Measurements from ENCODE around the gene ACAP1.

Gene ACAP1

GRCh38 chr17:7309628-7310027 lies 26.7 kb upstream of the ACAP1 start:
- DNase-seq (ENCODE audit: low read depth in 2 of 2) = no peak

- DNase-seq (ENCODE audit: low read depth in 2 of 2) = no peak
Observed at GRCh38 chr17:7311110-7311705, 25.1 kb upstream of the ACAP1 start.

GRCh38 chr17:7312432-7313087 lies 23.8 kb upstream of the ACAP1 start:
- DNase-seq (ENCODE audit: low read depth in 2 of 2) = no peak

- DNase-seq (ENCODE audit: low read depth in 2 of 2) = no peak
Observed at GRCh38 chr17:7313088-7313889, 23.0 kb upstream of the ACAP1 start.

- no peak for DNase-seq (ENCODE audit: low read depth in 2 of 2)
Observed at GRCh38 chr17:7313890-7314718, 22.2 kb upstream of the ACAP1 start.

GRCh38 chr17:7314719-7315569 lies 21.4 kb upstream of the ACAP1 start, which contains the start of gene GPS2:
Gene GPS2, minus strand, starts transcription at chr17:7315360. Its CDS starts 308 bp downstream, at chr17:7315052.
- DNase-seq (ENCODE audit: low read depth in 2 of 2) = peak; percentile 46 to 48

- no peak for DNase-seq (ENCODE audit: low read depth in 2 of 2)
Observed at GRCh38 chr17:7315570-7316235, 20.6 kb upstream of the ACAP1 start.

GRCh38 chr17:7317161-7317803 lies 19.0 kb upstream of the ACAP1 start:
- no peak for DNase-seq (ENCODE audit: low read depth in 2 of 2)

- DNase-seq (ENCODE audit: low read depth in 2 of 2) = no peak
Observed at GRCh38 chr17:7318121-7318860, 18.0 kb upstream of the ACAP1 start.

- no peak for DNase-seq (ENCODE audit: low read depth in 2 of 2)
Observed at GRCh38 chr17:7321466-7321865, 14.9 kb upstream of the ACAP1 start.

GRCh38 chr17:7322520-7323194 lies 13.7 kb upstream of the ACAP1 start:
- no peak for DNase-seq (ENCODE audit: low read depth in 2 of 2)

GRCh38 chr17:7323731-7324437 lies 12.4 kb upstream of the ACAP1 start:
- DNase-seq (ENCODE audit: low read depth in 2 of 2) = no peak

GRCh38 chr17:7324438-7324779 lies 11.9 kb upstream of the ACAP1 start:
- no peak for DNase-seq (ENCODE audit: low read depth in 2 of 2)

GRCh38 chr17:7325031-7325528 lies 11.2 kb upstream of the ACAP1 start:
- no peak for DNase-seq (ENCODE audit: low read depth in 2 of 2)

- DNase-seq (ENCODE audit: low read depth in 2 of 2) = no peak
Observed at GRCh38 chr17:7326186-7326585, 10.1 kb upstream of the ACAP1 start.

- DNase-seq (ENCODE audit: low read depth in 2 of 2) = no peak
Observed at GRCh38 chr17:7327056-7327455, 9.3 kb upstream of the ACAP1 start.

- DNase-seq (ENCODE audit: low read depth in 2 of 2) = no peak
Observed at GRCh38 chr17:7327501-7327900, 8.8 kb upstream of the ACAP1 start.

GRCh38 chr17:7328009-7328408 lies 8.3 kb upstream of the ACAP1 start:
- DNase-seq (ENCODE audit: low read depth in 2 of 2) = no peak
